GM19099 (cell line): Measurements from ENCODE around the gene VPS39.

Experiments used
- POLR2A ChIP-seq: IDR thresholded peaks from 3 replicates; pipeline ENCODE4 v1.6.1; 2011; ENCODE audit warnings: low read depth; ENCODE audit not compliant: insufficient read length; ENCODE audit errors: extremely low read depth

The VPS39 gene

GRCh38 chr15:42213511-42213910 lies 5.4 kb upstream of the VPS39 start:
- TF ChIP-seq POLR2A: no peak

DNA sequence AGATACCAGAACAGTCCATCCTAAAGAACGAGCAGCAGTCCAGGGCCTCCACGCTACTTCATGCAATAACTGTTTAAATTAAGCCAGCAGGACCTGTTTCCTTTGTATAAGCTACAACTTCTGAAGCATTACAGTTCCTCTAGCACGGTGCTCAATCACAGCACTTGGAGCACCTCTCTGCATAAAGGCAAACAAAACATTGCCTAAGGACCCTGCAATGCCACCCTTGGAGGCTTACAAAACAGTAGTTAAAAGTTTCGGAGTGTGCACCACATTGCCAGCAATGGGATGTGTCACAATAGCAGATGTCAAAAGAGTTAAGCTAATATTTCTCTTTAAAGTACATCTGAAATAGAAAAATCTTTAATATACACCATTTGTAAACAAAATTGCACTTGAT lies 2.6 kb upstream of the VPS39 start:
- TF ChIP-seq POLR2A: no peak

GRCh38 chr15:42206406-42206805 lies 1.7 kb downstream of the VPS39 start:
- TF ChIP-seq POLR2A: no peak

GRCh38 chr15:42203891-42204290 lies 4.2 kb downstream of the VPS39 start:
- TF ChIP-seq POLR2A: no peak

- no peak for TF ChIP-seq POLR2A
Measured at GRCh38 chr15:42202653-42203052, 5.5 kb downstream of the VPS39 start.

- TF ChIP-seq POLR2A: no peak
Measured at GRCh38 chr15:42201801-42202200, 6.3 kb downstream of the VPS39 start.

DNA sequence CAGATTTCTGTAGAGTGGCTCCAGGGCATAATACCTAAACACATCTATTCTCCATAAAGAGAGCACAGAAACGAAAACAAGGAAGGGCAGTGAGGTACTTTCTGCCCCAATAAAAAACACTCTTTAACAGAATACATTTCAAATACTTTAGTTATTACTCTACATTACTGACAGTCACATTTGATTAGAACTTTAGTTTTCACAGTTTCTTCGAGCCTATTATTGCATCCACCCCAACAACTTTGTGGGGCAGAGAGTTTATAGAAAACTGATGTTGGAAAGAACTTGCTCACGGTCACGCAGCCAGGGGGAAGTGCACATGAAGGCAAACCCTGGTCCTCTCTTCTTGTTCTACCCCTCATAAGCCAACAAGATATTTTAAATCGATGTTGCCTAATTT lies 9.0 kb downstream of the VPS39 start:
- TF ChIP-seq POLR2A: no peak

- TF ChIP-seq POLR2A: no peak
Measured at GRCh38 chr15:42198516-42198915, 9.6 kb downstream of the VPS39 start.

GRCh38 chr15:42194513-42194912 lies 13.6 kb downstream of the VPS39 start:
- TF ChIP-seq POLR2A: no peak

DNA sequence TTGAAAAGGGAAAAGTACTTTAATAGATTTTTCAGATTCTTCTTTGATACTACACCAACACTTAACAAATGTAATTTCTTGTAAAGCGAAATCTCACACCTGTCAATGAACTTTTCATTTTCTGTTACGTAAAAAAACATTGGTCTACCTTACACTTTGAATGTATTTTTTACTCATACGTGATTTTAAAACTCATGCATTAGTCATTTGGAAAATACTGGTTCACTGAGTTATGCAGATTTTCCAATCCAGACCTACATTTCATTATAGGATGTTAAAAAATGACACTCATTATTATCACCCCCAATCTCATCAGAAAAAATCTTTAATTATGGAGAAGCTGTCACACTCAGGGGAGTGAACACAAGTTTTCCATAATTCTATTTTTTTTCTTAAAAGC lies 14.7 kb downstream of the VPS39 start:
- no peak for TF ChIP-seq POLR2A

- no peak for TF ChIP-seq POLR2A
Measured at GRCh38 chr15:42191610-42192346, 16.3 kb downstream of the VPS39 start.

DNA sequence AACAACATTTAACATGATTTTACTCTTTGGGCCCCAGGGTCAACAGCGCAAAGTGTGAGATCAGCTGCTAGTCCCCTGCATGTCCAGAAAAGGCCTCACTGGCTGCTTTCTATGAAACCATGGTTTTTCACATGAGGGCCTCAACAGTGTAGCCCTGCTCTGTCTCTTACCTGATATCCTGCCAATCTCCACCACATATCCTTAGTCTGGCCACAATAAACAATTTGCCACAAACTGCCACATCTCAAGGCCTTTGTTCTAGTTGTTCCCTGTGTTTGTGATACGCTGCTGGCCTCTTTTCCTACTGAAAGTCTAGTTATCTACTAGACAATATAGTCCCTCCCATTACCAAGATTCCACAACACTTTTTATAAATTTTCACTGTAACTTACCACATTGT lies 17.7 kb downstream of the VPS39 start:
- TF ChIP-seq POLR2A: no peak

GRCh38 chr15:42185801-42186200 lies 22.3 kb downstream of the VPS39 start:
- TF ChIP-seq POLR2A: no peak

DNA sequence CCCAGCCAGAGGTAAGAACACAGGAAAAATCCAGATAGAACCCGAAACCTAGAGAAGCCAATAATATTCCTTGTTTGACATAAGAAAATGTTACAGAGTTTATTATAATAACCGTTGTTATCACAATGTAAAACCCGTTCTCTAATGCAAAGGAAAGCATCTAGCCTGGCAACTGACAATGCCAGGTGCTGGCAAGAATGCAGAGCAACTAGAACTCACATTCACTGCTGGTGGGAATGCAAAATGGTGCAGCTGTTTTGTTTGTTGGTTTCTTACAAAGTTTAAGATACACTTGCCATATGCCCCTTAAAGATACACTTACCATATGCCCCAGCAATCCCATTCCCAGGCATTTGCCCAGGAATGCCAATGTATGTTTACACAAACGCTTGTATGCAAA lies 23.4 kb downstream of the VPS39 start:
- no peak for TF ChIP-seq POLR2A

DNA sequence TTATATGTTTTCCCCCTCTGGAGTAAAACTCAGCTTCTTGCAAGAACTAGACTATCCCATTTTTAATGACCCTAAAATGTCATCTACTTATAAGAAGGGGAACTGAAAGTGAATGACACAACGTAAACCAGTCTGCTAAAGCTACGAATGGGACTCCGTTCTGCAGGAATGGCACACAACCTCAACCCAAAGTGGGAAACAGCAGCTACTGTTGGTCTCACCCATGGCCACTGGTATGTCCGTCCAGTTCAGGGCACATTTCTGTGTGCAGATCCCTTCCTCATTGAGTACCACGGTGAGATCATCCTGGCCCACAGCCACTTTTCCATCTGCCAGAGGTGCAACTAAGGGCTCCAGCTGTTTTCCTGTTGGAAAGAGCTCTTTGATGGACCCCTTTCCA lies 23.8 kb downstream of the VPS39 start:
- TF ChIP-seq POLR2A: no peak

DNA sequence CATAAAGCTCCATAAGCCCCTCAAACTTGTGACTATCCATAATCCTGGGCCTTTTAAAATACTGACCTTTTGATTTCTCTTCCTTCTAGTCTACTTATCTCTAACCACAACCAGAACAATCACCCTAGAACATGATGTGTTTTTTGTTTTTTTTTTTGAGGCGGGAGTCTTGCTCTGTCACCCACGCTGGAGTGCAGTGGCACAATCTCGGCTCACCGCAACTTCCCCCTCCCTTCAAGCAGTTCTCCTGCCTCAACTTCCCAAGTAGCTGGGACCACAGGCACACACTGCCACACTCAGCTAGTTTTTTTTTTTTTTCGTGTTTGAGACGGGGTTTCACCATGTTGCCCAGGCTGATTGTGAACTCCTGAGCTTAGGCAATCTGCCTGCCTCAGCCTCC lies 25.1 kb downstream of the VPS39 start:
- TF ChIP-seq POLR2A: no peak

DNA sequence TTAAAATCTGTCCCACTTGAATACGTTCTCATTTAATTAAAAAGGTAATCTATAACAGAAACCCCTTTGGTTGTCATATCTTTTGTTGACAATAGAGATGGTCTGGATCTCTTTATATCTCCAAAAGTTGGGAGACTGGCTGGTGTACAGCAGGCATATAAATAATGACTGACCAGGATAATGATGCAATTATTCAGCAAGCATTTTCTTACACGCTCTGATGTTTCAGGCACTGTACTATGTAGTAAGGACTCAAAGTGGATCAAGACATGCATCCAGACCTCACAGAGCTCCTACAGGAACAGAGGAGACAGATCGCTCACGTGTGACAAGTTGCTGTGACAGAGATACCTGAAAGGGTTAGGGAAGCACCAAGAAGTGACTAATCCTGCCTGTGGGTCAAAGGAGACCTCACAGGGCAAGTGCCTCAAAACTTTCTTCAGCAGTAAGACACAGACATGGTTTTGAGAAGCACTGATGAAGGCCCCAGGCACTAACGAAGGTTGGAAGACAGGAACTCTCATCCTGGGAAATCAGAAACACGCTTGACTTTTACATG lies 25.7 kb downstream of the VPS39 start:
- no peak for TF ChIP-seq POLR2A
